ENCODE measurements around the gene DNAJC15.

The DNAJC15 gene

DNA sequence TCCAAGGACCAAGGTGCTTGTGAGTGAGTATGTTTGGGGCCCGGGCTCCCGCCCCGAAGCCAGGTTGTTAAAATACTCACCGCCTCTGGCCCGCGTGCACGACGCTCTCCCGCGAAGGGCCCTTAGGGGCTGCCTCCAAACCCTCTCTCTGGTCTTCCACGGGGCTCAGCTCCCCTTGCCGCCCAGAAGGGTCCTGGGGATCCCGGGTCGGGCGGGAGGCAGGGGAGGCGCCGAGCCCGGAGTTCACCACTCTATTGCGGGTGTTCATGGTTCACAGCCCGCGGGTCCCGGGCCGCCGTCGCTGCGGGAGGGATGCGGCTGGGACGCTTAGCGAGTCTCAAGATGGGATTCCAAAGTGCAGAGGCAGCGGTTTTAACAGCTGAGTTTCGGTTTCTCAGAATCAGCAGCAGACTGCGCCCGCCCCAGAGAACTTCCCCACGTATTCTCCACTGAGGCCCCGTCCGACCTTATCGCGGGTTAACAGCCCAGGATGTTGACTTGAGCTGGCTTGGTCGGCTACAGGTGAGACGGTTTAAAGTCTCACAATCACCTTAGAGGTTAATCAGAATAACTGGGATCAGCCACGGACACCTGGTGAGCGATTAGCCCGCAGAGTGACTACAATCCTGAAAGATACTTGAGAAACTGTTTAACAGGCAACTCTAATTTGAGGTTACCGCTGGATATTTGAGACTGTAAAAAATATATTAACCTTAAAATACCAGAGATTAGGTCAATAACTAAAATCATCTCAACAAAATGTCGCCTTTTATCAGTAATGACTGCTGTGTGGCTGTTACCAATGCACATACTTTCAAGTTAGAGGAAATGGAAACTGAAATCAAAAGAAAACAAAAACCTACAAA, 31.3 kb upstream of the DNAJC15 start, which contains the start of gene EPSTI1:
TSS of gene EPSTI1 (minus strand) at position 344 of the 866 bp plus-strand sequence. CDS start at position 268, 76 bp downstream.
- Histone ChIP-seq H3K27me3 (ENCODE audit: control insufficient read depth, insufficient read depth, low read length) (no peaks in the 10 kb centered on the region), H3K9ac (ENCODE audit: low read length) (peak within 1 kb of the TSS; percentile 55), H3K27ac (ENCODE audit: low read depth, low read length) (peak within 1 kb of the TSS; percentile 73), H3K4me1 (ENCODE audit: control insufficient read depth, insufficient read depth, low read length) (peaks cover 9% of the 10 kb centered on the region), H3K4me3 (ENCODE audit: low read length) (peak within 1 kb of the TSS; percentile 82), H3K36me3 (ENCODE audit: control insufficient read depth, insufficient read depth, low read length) (no peaks in the 10 kb centered on the region)

GRCh38 chr13:42992764-42993122, 30.6 kb upstream of the DNAJC15 start:
- Histone ChIP-seq H3K27me3 (ENCODE audit: control insufficient read depth, insufficient read depth, low read length) (no peaks in the 10 kb centered on the region), H3K4me1 (ENCODE audit: control insufficient read depth, insufficient read depth, low read length) (peaks cover 9% of the 10 kb centered on the region), H3K9ac (ENCODE audit: low read length) (no peak overlapping the region), H3K27ac (ENCODE audit: low read depth, low read length) (no peak overlapping the region), H3K4me3 (ENCODE audit: low read length) (peak overlapping the region; percentile 82), H3K36me3 (ENCODE audit: control insufficient read depth, insufficient read depth, low read length) (no peaks in the 10 kb centered on the region)

GRCh38 chr13:42994878-42995277, 28.5 kb upstream of the DNAJC15 start:
- Histone ChIP-seq H3K9ac (ENCODE audit: low read length) (no peak overlapping the region), H3K27me3 (ENCODE audit: control insufficient read depth, insufficient read depth, low read length) (no peaks in the 10 kb centered on the region), H3K27ac (ENCODE audit: low read depth, low read length) (no peak overlapping the region), H3K4me3 (ENCODE audit: low read length) (no peak overlapping the region), H3K4me1 (ENCODE audit: control insufficient read depth, insufficient read depth, low read length) (peaks cover 9% of the 10 kb centered on the region), H3K36me3 (ENCODE audit: control insufficient read depth, insufficient read depth, low read length) (no peaks in the 10 kb centered on the region)

DNA sequence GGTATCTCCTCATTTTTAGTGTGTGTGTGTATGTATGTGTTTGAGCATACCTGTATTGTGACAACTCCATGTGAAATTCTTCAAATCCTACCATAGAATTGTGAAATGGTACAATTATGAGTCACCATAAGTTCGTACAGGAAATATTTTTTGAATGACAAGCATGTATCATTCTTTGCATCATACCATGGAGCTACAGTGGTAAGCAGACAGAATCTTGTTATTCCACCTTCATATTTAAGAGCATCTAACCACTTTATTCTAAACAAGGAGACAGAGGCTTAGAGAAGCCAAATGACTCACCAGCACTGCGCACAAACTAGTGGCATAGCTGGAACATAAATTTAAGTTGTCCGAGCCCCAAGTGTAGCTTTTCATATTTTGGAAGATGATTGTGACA, 26.8 kb upstream of the DNAJC15 start:
- H3K4me1 ChIP-seq (ENCODE audit: control insufficient read depth, insufficient read depth, low read length) = no peaks in the 10 kb centered on the region
- no peak overlapping the region for H3K4me3 ChIP-seq (ENCODE audit: low read length)
- no peak overlapping the region for H3K27ac ChIP-seq (ENCODE audit: low read depth, low read length)
- H3K36me3 ChIP-seq (ENCODE audit: control insufficient read depth, insufficient read depth, low read length) = no peaks in the 10 kb centered on the region
- no peaks in the 10 kb centered on the region for H3K27me3 ChIP-seq (ENCODE audit: control insufficient read depth, insufficient read depth, low read length)
- no peak overlapping the region for H3K9ac ChIP-seq (ENCODE audit: low read length)

DNA sequence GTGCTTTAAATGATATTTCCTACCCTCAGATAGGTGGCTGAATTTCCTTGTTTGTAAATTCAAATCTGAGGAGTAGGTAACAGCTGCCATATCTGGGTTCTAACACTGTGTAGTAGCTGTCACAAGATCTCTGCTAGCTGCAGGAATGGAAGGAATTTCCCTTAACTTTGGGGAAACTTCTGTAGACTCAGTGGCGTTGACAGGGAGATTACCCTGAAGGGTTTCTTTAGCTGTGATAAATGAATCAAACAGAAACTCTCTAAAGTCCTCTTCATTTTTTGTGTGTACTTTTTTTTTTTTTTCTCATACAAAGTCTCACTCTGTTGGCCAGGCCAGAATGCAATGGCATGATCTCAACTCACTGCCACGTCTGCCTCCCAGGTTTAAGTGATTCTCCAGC, 26.0 kb upstream of the DNAJC15 start:
- no peaks in the 10 kb centered on the region for H3K36me3 ChIP-seq (ENCODE audit: control insufficient read depth, insufficient read depth, low read length)
- H3K4me3 ChIP-seq (ENCODE audit: low read length) = no peak overlapping the region
- H3K27me3 ChIP-seq (ENCODE audit: control insufficient read depth, insufficient read depth, low read length) = no peaks in the 10 kb centered on the region
- no peaks in the 10 kb centered on the region for H3K4me1 ChIP-seq (ENCODE audit: control insufficient read depth, insufficient read depth, low read length)
- H3K9ac ChIP-seq (ENCODE audit: low read length) = no peak overlapping the region
- H3K27ac ChIP-seq (ENCODE audit: low read depth, low read length) = no peak overlapping the region

DNA sequence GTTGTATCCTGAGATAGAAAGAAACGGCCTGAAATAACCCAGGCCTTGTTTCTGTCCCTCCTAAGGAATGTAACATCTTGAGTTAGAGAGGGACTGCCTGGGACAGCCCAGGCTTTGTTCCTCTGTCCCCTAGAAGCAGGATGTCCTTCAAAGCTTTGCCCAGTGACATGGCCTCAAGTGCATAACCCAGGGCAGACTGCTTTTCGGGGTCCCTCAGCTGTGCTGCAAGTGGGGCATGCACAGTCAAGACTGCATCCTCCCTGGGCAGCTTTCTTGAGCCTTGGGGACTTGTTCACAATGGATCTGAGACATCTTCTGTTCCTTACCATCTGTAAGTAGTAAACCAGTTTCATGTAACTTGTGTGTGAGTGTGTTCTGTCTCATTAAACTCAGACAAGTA, 23.9 kb upstream of the DNAJC15 start:
- Histone ChIP-seq H3K4me1 (ENCODE audit: control insufficient read depth, insufficient read depth, low read length) (no peaks in the 10 kb centered on the region), H3K27me3 (ENCODE audit: control insufficient read depth, insufficient read depth, low read length) (no peaks in the 10 kb centered on the region), H3K9ac (ENCODE audit: low read length) (no peak overlapping the region)

GRCh38 chr13:43000676-43001075, 22.7 kb upstream of the DNAJC15 start:
- Histone ChIP-seq H3K36me3 (ENCODE audit: control insufficient read depth, insufficient read depth, low read length) (no peaks in the 10 kb centered on the region), H3K9ac (ENCODE audit: low read length) (no peak overlapping the region), H3K27ac (ENCODE audit: low read depth, low read length) (no peak overlapping the region), H3K4me3 (ENCODE audit: low read length) (no peak overlapping the region), H3K27me3 (ENCODE audit: control insufficient read depth, insufficient read depth, low read length) (no peaks in the 10 kb centered on the region), H3K4me1 (ENCODE audit: control insufficient read depth, insufficient read depth, low read length) (peaks cover 3% of the 10 kb centered on the region)

More for the DNA sequence above, 23.9 kb upstream of the DNAJC15 start:
- H3K27ac ChIP-seq (ENCODE audit: low read depth, low read length) = no peak overlapping the region
- H3K4me3 ChIP-seq (ENCODE audit: low read length) = no peak overlapping the region
- no peaks in the 10 kb centered on the region for H3K36me3 ChIP-seq (ENCODE audit: control insufficient read depth, insufficient read depth, low read length)

DNA sequence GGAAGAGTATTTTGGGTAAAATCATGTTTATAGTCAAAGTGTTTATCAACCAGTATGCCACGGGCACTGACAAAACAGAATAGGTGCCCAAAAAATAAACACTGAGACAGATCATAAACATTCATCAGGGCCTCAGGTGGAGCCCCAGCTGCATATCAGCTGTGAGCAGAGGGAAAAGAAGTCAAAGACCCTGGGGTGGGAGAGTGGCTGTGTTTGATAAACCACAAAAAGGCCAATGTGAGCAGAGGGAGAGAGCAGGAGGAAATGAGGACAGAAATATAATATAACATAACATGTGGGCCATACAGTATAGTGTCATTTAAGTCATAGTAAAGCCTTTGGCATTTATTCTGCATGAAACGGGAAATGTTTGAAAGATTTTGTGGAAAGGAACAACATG, 21.4 kb upstream of the DNAJC15 start:
- H3K4me3 ChIP-seq (ENCODE audit: low read length) = no peak overlapping the region
- no peak overlapping the region for H3K27ac ChIP-seq (ENCODE audit: low read depth, low read length)
- H3K27me3 ChIP-seq (ENCODE audit: control insufficient read depth, insufficient read depth, low read length) = no peaks in the 10 kb centered on the region
- H3K4me1 ChIP-seq (ENCODE audit: control insufficient read depth, insufficient read depth, low read length) = peaks cover 3% of the 10 kb centered on the region
- H3K9ac ChIP-seq (ENCODE audit: low read length) = no peak overlapping the region
- no peaks in the 10 kb centered on the region for H3K36me3 ChIP-seq (ENCODE audit: control insufficient read depth, insufficient read depth, low read length)

- Histone ChIP-seq H3K36me3 (ENCODE audit: control insufficient read depth, insufficient read depth, low read length) (no peaks in the 10 kb centered on the region), H3K4me3 (ENCODE audit: low read length) (no peak overlapping the region), H3K27ac (ENCODE audit: low read depth, low read length) (no peak overlapping the region), H3K4me1 (ENCODE audit: control insufficient read depth, insufficient read depth, low read length) (peaks cover 3% of the 10 kb centered on the region), H3K27me3 (ENCODE audit: control insufficient read depth, insufficient read depth, low read length) (no peaks in the 10 kb centered on the region), H3K9ac (ENCODE audit: low read length) (no peak overlapping the region)
These were observed 20.4 kb upstream of the DNAJC15 start for GRCh38 chr13:43003010-43003409.

DNA sequence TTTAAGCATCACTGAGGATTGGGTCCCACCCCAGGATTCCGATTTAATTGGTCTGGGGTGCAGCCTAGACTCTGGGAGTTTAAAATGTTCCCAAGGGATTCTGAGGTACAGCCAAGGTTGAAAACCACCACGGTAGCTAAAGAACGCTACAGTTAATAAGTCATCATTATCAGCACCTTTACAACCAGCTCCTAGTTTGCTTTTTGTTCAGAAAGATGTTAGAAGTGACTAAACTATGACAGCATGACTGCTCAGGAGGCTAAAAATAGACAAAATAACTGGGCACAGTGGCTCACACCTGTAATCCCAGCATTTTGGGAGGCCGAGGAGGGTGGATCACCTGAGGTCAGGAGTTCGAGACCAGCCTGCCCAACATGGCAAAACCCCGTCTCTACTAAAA, 19.7 kb upstream of the DNAJC15 start:
- no peak overlapping the region for H3K27ac ChIP-seq (ENCODE audit: low read depth, low read length)
- no peak overlapping the region for H3K4me3 ChIP-seq (ENCODE audit: low read length)
- H3K4me1 ChIP-seq (ENCODE audit: control insufficient read depth, insufficient read depth, low read length) = peaks cover 3% of the 10 kb centered on the region
- no peaks in the 10 kb centered on the region for H3K27me3 ChIP-seq (ENCODE audit: control insufficient read depth, insufficient read depth, low read length)
- H3K36me3 ChIP-seq (ENCODE audit: control insufficient read depth, insufficient read depth, low read length) = no peaks in the 10 kb centered on the region
- no peak overlapping the region for H3K9ac ChIP-seq (ENCODE audit: low read length)

GRCh38 chr13:43005460-43006236, 17.7 kb upstream of the DNAJC15 start:
- Histone ChIP-seq H3K27me3 (ENCODE audit: control insufficient read depth, insufficient read depth, low read length) (no peaks in the 10 kb centered on the region), H3K27ac (ENCODE audit: low read depth, low read length) (no peak overlapping the region), H3K36me3 (ENCODE audit: control insufficient read depth, insufficient read depth, low read length) (no peaks in the 10 kb centered on the region), H3K9ac (ENCODE audit: low read length) (no peak overlapping the region), H3K4me1 (ENCODE audit: control insufficient read depth, insufficient read depth, low read length) (peaks cover 3% of the 10 kb centered on the region), H3K4me3 (ENCODE audit: low read length) (no peak overlapping the region)

- Histone ChIP-seq H3K27me3 (ENCODE audit: control insufficient read depth, insufficient read depth, low read length) (no peaks in the 10 kb centered on the region), H3K4me1 (ENCODE audit: control insufficient read depth, insufficient read depth, low read length) (peaks cover 3% of the 10 kb centered on the region), H3K27ac (ENCODE audit: low read depth, low read length) (no peak overlapping the region), H3K4me3 (ENCODE audit: low read length) (no peak overlapping the region), H3K9ac (ENCODE audit: low read length) (no peak overlapping the region), H3K36me3 (ENCODE audit: control insufficient read depth, insufficient read depth, low read length) (no peaks in the 10 kb centered on the region)
These were observed 16.3 kb upstream of the DNAJC15 start for GRCh38 chr13:43006893-43007631.

All from rectal smooth muscle tissue (tissue), 1 donor.